ENCODE measurements around the gene CCDC12.

CCDC12 gene

DNA sequence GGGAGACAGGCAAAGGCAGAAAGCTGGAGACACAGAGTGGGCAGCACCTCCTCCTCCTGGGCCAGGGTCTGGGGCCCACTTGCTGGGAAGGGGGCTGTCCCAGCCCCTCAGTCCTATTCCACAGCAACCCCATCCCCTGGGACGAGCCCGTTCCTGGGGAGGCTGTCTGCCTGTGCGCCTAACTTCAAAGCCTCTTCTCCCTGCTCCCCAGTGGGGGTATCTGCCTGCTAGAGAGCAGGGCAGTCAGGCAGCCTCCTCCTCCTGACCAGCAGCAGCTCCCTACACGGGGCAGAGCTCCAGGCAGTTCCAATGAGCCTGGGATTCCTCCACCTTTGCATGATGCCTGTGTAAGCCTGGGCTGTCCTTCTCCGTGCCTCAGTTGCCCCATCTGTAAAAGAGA, 92.1 kb downstream of the CCDC12 start:
- TF ChIP-seq YY1 (IDR thresholded peaks at IDR 0.05; ENCODE audit: low read depth) (no peak), TAF1 (IDR thresholded peaks at IDR 0.05; ENCODE audit: low read depth) (no peak), EP300 (IDR thresholded peaks at IDR 0.05; ENCODE audit: borderline replicate concordance) (no peak), NFIC (IDR thresholded peaks at IDR 0.05) (no peak), TCF12 (IDR thresholded peaks at IDR 0.05; ENCODE audit: low read depth) (no peak), FOXM1 (IDR thresholded peaks at IDR 0.05; ENCODE audit: borderline replicate concordance, low read depth) (no peak), CREB1 (IDR thresholded peaks at IDR 0.05; ENCODE audit: low read depth) (no peak), EGR1 (IDR thresholded peaks at IDR 0.05) (no peak), ZBTB7A (IDR thresholded peaks at IDR 0.05; ENCODE audit: low read depth) (no peak), RAD21 (IDR thresholded peaks at IDR 0.05; ENCODE audit: low read depth) (no peak), CEBPB (IDR thresholded peaks at IDR 0.05) (no peak), TEAD4 (IDR thresholded peaks at IDR 0.05) (no peak)
- TF ChIP-seq, protein P1, sequence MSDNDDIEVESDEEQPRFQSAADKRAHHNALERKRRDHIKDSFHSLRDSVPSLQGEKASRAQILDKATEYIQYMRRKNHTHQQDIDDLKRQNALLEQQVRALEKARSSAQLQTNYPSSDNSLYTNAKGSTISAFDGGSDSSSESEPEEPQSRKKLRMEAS (IDR thresholded peaks at IDR 0.05), result no peak
- TF ChIP-seq, protein P2, sequence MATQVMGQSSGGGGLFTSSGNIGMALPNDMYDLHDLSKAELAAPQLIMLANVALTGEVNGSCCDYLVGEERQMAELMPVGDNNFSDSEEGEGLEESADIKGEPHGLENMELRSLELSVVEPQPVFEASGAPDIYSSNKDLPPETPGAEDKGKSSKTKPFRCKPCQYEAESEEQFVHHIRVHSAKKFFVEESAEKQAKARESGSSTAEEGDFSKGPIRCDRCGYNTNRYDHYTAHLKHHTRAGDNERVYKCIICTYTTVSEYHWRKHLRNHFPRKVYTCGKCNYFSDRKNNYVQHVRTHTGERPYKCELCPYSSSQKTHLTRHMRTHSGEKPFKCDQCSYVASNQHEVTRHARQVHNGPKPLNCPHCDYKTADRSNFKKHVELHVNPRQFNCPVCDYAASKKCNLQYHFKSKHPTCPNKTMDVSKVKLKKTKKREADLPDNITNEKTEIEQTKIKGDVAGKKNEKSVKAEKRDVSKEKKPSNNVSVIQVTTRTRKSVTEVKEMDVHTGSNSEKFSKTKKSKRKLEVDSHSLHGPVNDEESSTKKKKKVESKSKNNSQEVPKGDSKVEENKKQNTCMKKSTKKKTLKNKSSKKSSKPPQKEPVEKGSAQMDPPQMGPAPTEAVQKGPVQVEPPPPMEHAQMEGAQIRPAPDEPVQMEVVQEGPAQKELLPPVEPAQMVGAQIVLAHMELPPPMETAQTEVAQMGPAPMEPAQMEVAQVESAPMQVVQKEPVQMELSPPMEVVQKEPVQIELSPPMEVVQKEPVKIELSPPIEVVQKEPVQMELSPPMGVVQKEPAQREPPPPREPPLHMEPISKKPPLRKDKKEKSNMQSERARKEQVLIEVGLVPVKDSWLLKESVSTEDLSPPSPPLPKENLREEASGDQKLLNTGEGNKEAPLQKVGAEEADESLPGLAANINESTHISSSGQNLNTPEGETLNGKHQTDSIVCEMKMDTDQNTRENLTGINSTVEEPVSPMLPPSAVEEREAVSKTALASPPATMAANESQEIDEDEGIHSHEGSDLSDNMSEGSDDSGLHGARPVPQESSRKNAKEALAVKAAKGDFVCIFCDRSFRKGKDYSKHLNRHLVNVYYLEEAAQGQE (IDR thresholded peaks at IDR 0.05; ENCODE audit: low read depth), result no peak
- TF ChIP-seq, protein P3, sequence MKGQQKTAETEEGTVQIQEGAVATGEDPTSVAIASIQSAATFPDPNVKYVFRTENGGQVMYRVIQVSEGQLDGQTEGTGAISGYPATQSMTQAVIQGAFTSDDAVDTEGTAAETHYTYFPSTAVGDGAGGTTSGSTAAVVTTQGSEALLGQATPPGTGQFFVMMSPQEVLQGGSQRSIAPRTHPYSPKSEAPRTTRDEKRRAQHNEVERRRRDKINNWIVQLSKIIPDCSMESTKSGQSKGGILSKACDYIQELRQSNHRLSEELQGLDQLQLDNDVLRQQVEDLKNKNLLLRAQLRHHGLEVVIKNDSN (IDR thresholded peaks at IDR 0.05), result no peak

DNA sequence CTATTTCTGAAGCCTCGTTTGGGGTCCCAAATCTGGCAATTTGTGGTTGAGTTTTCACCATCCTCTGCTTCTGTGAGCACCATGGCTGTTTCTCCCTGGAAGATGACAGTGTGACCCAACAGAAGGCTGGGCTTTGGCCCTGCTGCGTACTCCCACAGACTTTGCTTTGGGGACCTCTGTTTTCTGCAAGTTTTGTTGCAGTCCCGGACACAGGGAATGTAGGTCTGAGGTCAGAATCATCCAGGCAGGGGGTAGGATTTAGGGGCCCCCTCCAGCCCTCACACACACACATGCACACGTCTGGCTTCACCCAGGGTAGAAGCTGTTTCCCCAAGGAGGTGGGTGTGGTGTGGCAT, 92.7 kb downstream of the CCDC12 start:
- TF ChIP-seq TCF12 (IDR thresholded peaks at IDR 0.05; ENCODE audit: low read depth) (no peak), EP300 (IDR thresholded peaks at IDR 0.05; ENCODE audit: borderline replicate concordance) (no peak), TEAD4 (IDR thresholded peaks at IDR 0.05) (no peak), RAD21 (IDR thresholded peaks at IDR 0.05; ENCODE audit: low read depth) (no peak), TAF1 (IDR thresholded peaks at IDR 0.05; ENCODE audit: low read depth) (no peak)
- TF ChIP-seq, protein P3 (IDR thresholded peaks at IDR 0.05), result no peak
- TF ChIP-seq, protein P2 (IDR thresholded peaks at IDR 0.05; ENCODE audit: low read depth), result no peak

DNA sequence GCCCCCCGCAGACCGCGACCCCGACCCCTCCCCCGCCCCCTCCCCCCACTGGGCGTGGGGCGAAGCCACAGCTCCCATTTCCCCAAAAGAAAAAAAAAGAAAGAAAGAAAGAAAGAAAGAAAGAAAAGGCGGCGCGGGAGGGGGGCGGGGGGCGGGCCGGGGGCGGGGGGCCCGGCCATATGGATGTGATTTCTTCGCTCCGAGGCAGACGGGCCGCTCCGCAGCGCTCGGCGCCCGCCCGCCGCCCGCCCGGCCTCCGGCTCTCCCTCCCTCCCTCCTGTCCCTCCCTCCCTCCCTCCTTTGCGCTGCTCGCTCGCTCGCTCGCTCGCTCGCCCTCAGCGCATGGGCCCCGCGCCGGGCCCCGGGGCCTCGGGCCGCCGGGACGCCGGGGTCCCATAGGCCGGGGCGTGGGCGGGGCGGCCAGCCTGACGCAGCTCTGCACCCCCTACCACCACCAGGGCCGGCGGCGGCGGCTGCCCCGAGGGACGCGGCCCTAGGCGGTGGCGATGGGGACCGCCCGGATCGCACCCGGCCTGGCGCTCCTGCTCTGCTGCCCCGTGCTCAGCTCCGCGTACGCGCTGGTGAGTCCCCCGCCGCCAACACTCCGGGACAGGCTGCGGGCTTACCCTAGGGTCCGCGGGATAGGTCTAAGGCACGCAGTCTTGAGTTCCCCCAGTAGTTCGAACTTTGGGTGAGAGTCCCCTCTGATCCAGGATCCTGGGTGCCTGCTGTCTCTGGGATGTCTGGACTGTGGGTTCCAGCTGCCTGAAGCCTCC, 93.3 kb downstream of the CCDC12 start:
- TF ChIP-seq TCF12 (IDR thresholded peaks at IDR 0.05; ENCODE audit: low read depth), result no peak
- TF ChIP-seq, protein P1 (IDR thresholded peaks at IDR 0.05), result no peak
- TF ChIP-seq, protein P2 (IDR thresholded peaks at IDR 0.05; ENCODE audit: low read depth), result no peak
- TF ChIP-seq ZBTB7A (IDR thresholded peaks at IDR 0.05; ENCODE audit: low read depth), result no peak
- no peak for TF ChIP-seq TEAD4 (IDR thresholded peaks at IDR 0.05)
- TF ChIP-seq, protein P3 (IDR thresholded peaks at IDR 0.05), result no peak
- TF ChIP-seq TAF1 (IDR thresholded peaks at IDR 0.05; ENCODE audit: low read depth), result no peak

DNA sequence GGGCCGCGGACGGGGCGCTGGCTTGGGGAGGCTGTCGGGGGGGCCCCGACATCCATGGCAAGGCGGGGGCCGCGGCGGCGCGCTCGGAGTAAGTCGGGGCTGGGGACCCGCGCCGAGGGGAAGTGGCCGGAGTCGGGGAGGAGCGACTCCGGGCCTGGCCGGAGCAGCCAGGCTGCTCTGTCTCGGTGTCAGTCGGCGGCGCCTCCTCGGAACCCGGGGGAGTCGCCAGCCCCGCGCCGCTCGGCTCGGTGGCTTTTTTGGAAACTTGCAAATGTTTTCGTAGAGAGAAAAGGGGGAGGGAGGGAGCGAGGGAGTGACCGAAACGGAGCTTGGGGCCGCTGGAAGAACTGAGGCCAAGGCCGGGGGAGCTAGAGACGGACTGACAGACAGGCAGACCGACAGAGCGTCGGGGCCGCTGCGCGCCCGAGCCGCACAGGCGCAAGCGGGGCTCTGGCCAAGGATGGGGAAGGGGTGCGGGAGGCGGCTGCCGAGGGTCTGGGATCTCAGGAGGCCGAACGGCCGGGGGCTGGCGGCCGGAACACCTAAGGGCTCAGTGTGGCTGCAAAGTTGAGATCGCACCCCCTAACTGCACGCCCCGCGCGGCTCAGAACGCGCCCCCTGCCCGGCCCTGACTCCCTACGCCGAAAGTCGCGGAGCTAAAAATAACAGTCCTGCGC, 94.0 kb downstream of the CCDC12 start:
- TF ChIP-seq, protein P2 (IDR thresholded peaks at IDR 0.05; ENCODE audit: low read depth), result no peak
- no peak for TF ChIP-seq TCF12 (IDR thresholded peaks at IDR 0.05; ENCODE audit: low read depth)
- no peak for TF ChIP-seq ZBTB7A (IDR thresholded peaks at IDR 0.05; ENCODE audit: low read depth)
- no peak for TF ChIP-seq RAD21 (IDR thresholded peaks at IDR 0.05; ENCODE audit: low read depth)
- no peak for TF ChIP-seq FOXM1 (IDR thresholded peaks at IDR 0.05; ENCODE audit: borderline replicate concordance, low read depth)
